Measurements from ENCODE around the gene DDX19B.
A peak's percentile ranks its signal among the peaks of the same experiment; 100 is the strongest.
"Not testable (repeated sequence)": the region's sequence is repeated elsewhere in the genome, so short reads cannot be mapped to it uniquely, and the experiment has no call there.

Gene DDX19B

GRCh38 chr16:70298988-70299938 is at the start of gene DDX19B:
DDX19B (plus strand) TSS chr16:70299186; CDS start chr16:70299298, 112 bp downstream.
- DNase-seq (no peak), ATAC-seq (ENCODE audit: insufficient read depth, low read depth) (0 out of 3 replicates have a peak, but pooled peaks have one; percentile 24)
- no peak within 1 kb of the TSS for H3K9ac ChIP-seq (ENCODE audit: low read depth, low read length)
- no peaks in the 10 kb centered on the region for H3K36me3 ChIP-seq (ENCODE audit: insufficient read depth, low read length)
- no peak within 1 kb of the TSS for H3K27ac ChIP-seq (ENCODE audit: low read length)
- peaks cover 13% of the 10 kb centered on the region for H3K9me3 ChIP-seq (ENCODE audit: insufficient read depth, low read length, severe bottlenecking)
- 0 out of 2 replicates have a peak within 1 kb of the TSS, but pooled peaks have one; percentile 16 for H2AFZ ChIP-seq (ENCODE audit: low read depth, low read length)
- no peak within 1 kb of the TSS for H3K4me3 ChIP-seq (ENCODE audit: low read depth in 1 of 2, low read length in 2 of 2)
- no peaks in the 10 kb centered on the region for H3K79me2 ChIP-seq (ENCODE audit: insufficient read depth, low read length)
- TF ChIP-seq EZH2 (IDR thresholded peaks at IDR 0.05; ENCODE audit: borderline replicate concordance, low read depth, low read length, severe bottlenecking): no peak
- no peak for TF ChIP-seq CTCF (IDR thresholded peaks at IDR 0.05; ENCODE audit: borderline replicate concordance, extremely low read depth, low read length, poor library complexity, severe bottlenecking)
- H4K20me1 ChIP-seq (ENCODE audit: insufficient read depth, low read length): no peaks in the 10 kb centered on the region
- no peaks in the 10 kb centered on the region for H3K4me1 ChIP-seq (ENCODE audit: insufficient read depth, low read length)
- no peaks in the 10 kb centered on the region for H3K27me3 ChIP-seq (ENCODE audit: insufficient read depth, low read length, poor library complexity)
- no peak within 1 kb of the TSS for H3K4me2 ChIP-seq (ENCODE audit: insufficient read depth, low read length)

GRCh38 chr16:70249697-70250096 is 49.3 kb upstream of the DDX19B start:
- not testable (repeated sequence) for H2AFZ ChIP-seq (ENCODE audit: low read depth, low read length); H3K27ac ChIP-seq (ENCODE audit: low read length); H3K27me3 ChIP-seq (ENCODE audit: insufficient read depth, low read length, poor library complexity); ATAC-seq (ENCODE audit: insufficient read depth, low read depth); DNase-seq; H3K9me3 ChIP-seq (ENCODE audit: insufficient read depth, low read length, severe bottlenecking)
- peaks cover 44% of the 10 kb centered on the region for H3K36me3 ChIP-seq (ENCODE audit: insufficient read depth, low read length)
- peaks cover 27% of the 10 kb centered on the region for H3K4me1 ChIP-seq (ENCODE audit: insufficient read depth, low read length)
- H4K20me1 ChIP-seq (ENCODE audit: insufficient read depth, low read length): peaks cover 34% of the 10 kb centered on the region
- H3K4me3 ChIP-seq (ENCODE audit: low read depth in 1 of 2, low read length in 2 of 2): peak overlapping the region in 1 of 2 experiments; percentile 60; a peak in 2 of 4 replicates
- peak overlapping the region; percentile 96 for H3K9ac ChIP-seq (ENCODE audit: low read depth, low read length)
- H3K79me2 ChIP-seq (ENCODE audit: insufficient read depth, low read length): peaks cover 39% of the 10 kb centered on the region
- peak overlapping the region; percentile 91; the same call in 1 of the 2 replicates for H3K4me2 ChIP-seq (ENCODE audit: insufficient read depth, low read length)

- Histone ChIP-seq H3K4me1 (ENCODE audit: insufficient read depth, low read length) (peaks cover 27% of the 10 kb centered on the region), H2AFZ (ENCODE audit: low read depth, low read length) (peak overlapping the region; percentile 91), H4K20me1 (ENCODE audit: insufficient read depth, low read length) (peaks cover 40% of the 10 kb centered on the region), H3K36me3 (ENCODE audit: insufficient read depth, low read length) (peaks cover 57% of the 10 kb centered on the region), H3K4me3 (ENCODE audit: low read depth in 1 of 2, low read length in 2 of 2) (peak overlapping the region; percentile 94 to 95), H3K79me2 (ENCODE audit: insufficient read depth, low read length) (peaks cover 39% of the 10 kb centered on the region), H3K9me3 (ENCODE audit: insufficient read depth, low read length, severe bottlenecking) (no peaks in the 10 kb centered on the region), H3K27me3 (ENCODE audit: insufficient read depth, low read length, poor library complexity) (no peaks in the 10 kb centered on the region), H3K27ac (ENCODE audit: low read length) (peak overlapping the region; percentile 98), H3K4me2 (ENCODE audit: insufficient read depth, low read length) (peak overlapping the region; percentile 91), H3K9ac (ENCODE audit: low read depth, low read length) (peak overlapping the region; percentile 96)
- ATAC-seq (ENCODE audit: insufficient read depth, low read depth) (peak; percentile 36), DNase-seq (peak; percentile 45)
- no peak for TF ChIP-seq EZH2 (IDR thresholded peaks at IDR 0.05; ENCODE audit: borderline replicate concordance, low read depth, low read length, severe bottlenecking)
- TF ChIP-seq CTCF (IDR thresholded peaks at IDR 0.05; ENCODE audit: borderline replicate concordance, extremely low read depth, low read length, poor library complexity, severe bottlenecking): peak; percentile 4
These were observed 48.0 kb upstream of the DDX19B start for GRCh38 chr16:70250748-70251628.

Data from DND-41 (cell line).